WTC11 (cell line): Measurements from ENCODE around the gene PLCH2. TPM values are rescaled to one million over a fixed set of nuclear protein-coding genes. Genes with fewer than 3 reads are reported as not detected.

Experiments
- ATAC-seq: fragments of 200-7000 bp; cut with Tn5 transposase; 2 replicates; pipeline ENCODE4 v1.10.0; 2021; ENCODE audit warnings: mild to moderate bottlenecking, moderate library complexity
- CTCF ChIA-PET: fragments of 300-600 bp; sonication (Branson Sonifier 250); formaldehyde crosslinking; loops from one replicate; lab custom pipeline; 2021; ENCODE audit warnings: antibody characterized with exemption; lab: Charles Lee
- POLR2A ChIA-PET: fragments of 350-600 bp; sonication (Branson Sonifier 250); formaldehyde crosslinking; loops from one replicate; lab custom pipeline; 2021; ENCODE audit warnings: antibody characterized with exemption; lab: Charles Lee
- DNase-seq: peaks from one replicate; pipeline ENCODE4 v3.0.0; 2021; ENCODE audit warnings: low spot score
- H3K27ac Mint-ChIP-seq: 2 replicates; pipeline ENCODE4 v1.8.0; 2021; ENCODE audit warnings: mixed read lengths
- H3K27me3 Mint-ChIP-seq: 2 replicates; pipeline ENCODE4 v1.8.0; 2021; ENCODE audit warnings: low read depth, mild to moderate bottlenecking, moderate library complexity, mixed read lengths
- H3K36me3 Mint-ChIP-seq: 2 replicates; pipeline ENCODE4 v1.8.0; 2021; ENCODE audit warnings: mixed read lengths
- H3K4me1 Mint-ChIP-seq: 2 replicates; pipeline ENCODE4 v1.8.0; 2022; ENCODE audit warnings: mixed read lengths
- H3K4me3 Mint-ChIP-seq: 2 replicates; pipeline ENCODE4 v1.8.0; 2021; ENCODE audit warnings: mild to moderate bottlenecking, moderate library complexity, mixed read lengths
- H3K9me3 Mint-ChIP-seq: 2 replicates; pipeline ENCODE4 v1.8.0; 2021; ENCODE audit warnings: mixed read lengths
- AR ChIP-seq: fragments of 250-450 bp; sonication (Bioruptor Pico); IDR thresholded peaks from 2 replicates; pipeline ENCODE4 v1.9.0; 2021; ENCODE audit warnings: mild to moderate bottlenecking
- ATF1 ChIP-seq: sonication (generic); formaldehyde crosslinking; IDR thresholded peaks from 2 replicates; pipeline ENCODE4 v1.8.1; 2023; ENCODE audit warnings: mild to moderate bottlenecking, moderate library complexity, missing genetic modification reagents
- ATF6 ChIP-seq: sonication (generic); formaldehyde crosslinking; IDR thresholded peaks from 2 replicates; pipeline ENCODE4 v1.8.1; 2023; ENCODE audit warnings: mild to moderate bottlenecking, missing genetic modification reagents
- ELF4 ChIP-seq: sonication (generic); formaldehyde crosslinking; IDR thresholded peaks from 2 replicates; pipeline ENCODE4 v1.8.1; 2022; ENCODE audit warnings: low read depth, mild to moderate bottlenecking, moderate library complexity, missing genetic modification reagents
- EMX1 ChIP-seq: fragments of 250-450 bp; sonication (Bioruptor Pico); IDR thresholded peaks from 2 replicates; pipeline ENCODE4 v1.8.0; 2021; ENCODE audit warnings: mild to moderate bottlenecking
- FOXK1 ChIP-seq: sonication (generic); formaldehyde crosslinking; IDR thresholded peaks from 2 replicates; pipeline ENCODE4 v1.8.0; 2022; ENCODE audit warnings: mild to moderate bottlenecking, moderate library complexity, missing genetic modification reagents
- IRF2 ChIP-seq: sonication (generic); formaldehyde crosslinking; IDR thresholded peaks from 2 replicates; pipeline ENCODE4 v1.8.0; 2022; ENCODE audit warnings: low read depth, missing genetic modification reagents, borderline replicate concordance
- MAX ChIP-seq: sonication (generic); formaldehyde crosslinking; IDR thresholded peaks from 2 replicates; pipeline ENCODE4 v1.8.0; 2022; ENCODE audit warnings: mild to moderate bottlenecking, missing genetic modification reagents
- MLX ChIP-seq: sonication (generic); formaldehyde crosslinking; IDR thresholded peaks from 2 replicates; pipeline ENCODE4 v1.8.1; 2023; ENCODE audit warnings: mild to moderate bottlenecking, missing genetic modification reagents, moderate library complexity
- NFYB ChIP-seq: sonication (generic); formaldehyde crosslinking; conservative IDR thresholded peaks from 2 replicates; pipeline ENCODE4 v1.8.0; 2022; ENCODE audit warnings: low read depth, missing genetic modification reagents
- NR3C1 ChIP-seq: sonication (generic); formaldehyde crosslinking; conservative IDR thresholded peaks from 2 replicates; pipeline ENCODE4 v1.8.1; 2023; ENCODE audit warnings: low read depth, mild to moderate bottlenecking, missing genetic modification reagents
- RELA ChIP-seq: sonication (generic); formaldehyde crosslinking; IDR thresholded peaks from 2 replicates; pipeline ENCODE4 v1.8.1; 2022; ENCODE audit warnings: missing genetic modification reagents, mild to moderate bottlenecking, borderline replicate concordance
- TCF7 ChIP-seq: sonication (generic); formaldehyde crosslinking; IDR thresholded peaks from 2 replicates; pipeline ENCODE4 v1.8.0; 2022; ENCODE audit warnings: mild to moderate bottlenecking, low read depth, missing genetic modification reagents, moderate library complexity
- USF2 ChIP-seq: sonication (generic); formaldehyde crosslinking; IDR thresholded peaks from 2 replicates; pipeline ENCODE4 v1.8.1; 2023; ENCODE audit warnings: mild to moderate bottlenecking, missing genetic modification reagents, moderate library complexity
- ZNF121 ChIP-seq: sonication (generic); formaldehyde crosslinking; IDR thresholded peaks from 2 replicates; pipeline ENCODE4 v1.8.0; 2023; ENCODE audit warnings: missing genetic modification reagents
- ZNF232 ChIP-seq: sonication (generic); formaldehyde crosslinking; IDR thresholded peaks from 2 replicates; pipeline ENCODE4 v1.8.0; 2022; ENCODE audit warnings: mild to moderate bottlenecking, missing genetic modification reagents
- ZNF416 ChIP-seq: fragments of 250-450 bp; sonication (Bioruptor Pico); IDR thresholded peaks from 2 replicates; pipeline ENCODE4 v1.9.0; 2021; ENCODE audit warnings: mild to moderate bottlenecking, inconsistent platforms
- ZNF423 ChIP-seq: fragments of 250-450 bp; sonication (Bioruptor Pico); IDR thresholded peaks from 2 replicates; pipeline ENCODE4 v2.1.2; 2022; ENCODE audit warnings: mild to moderate bottlenecking, moderate library complexity
- total RNA-seq: library from RNA; stranded (reverse); gene quantifications from 3 replicates; pipeline ENCODE4 v1.2.3, GENCODE V29; 2021

The PLCH2 gene
- total RNA-seq, 1 experiment from 2014 or later, result 0.17 TPM

GRCh38 chr1:2501041-2501819 is 25.1 kb downstream of the PLCH2 start:
- no peak for TF ChIP-seq ELF4
- TF ChIP-seq ZNF232, result no peak
- Mint-ChIP-seq H3K36me3 (no peaks in the 10 kb centered on the region), H3K4me1 (no peaks in the 10 kb centered on the region), H3K4me3 (no peak overlapping the region), H3K27me3 (no peaks in the 10 kb centered on the region), H3K27ac (no peak overlapping the region), H3K9me3 (no peaks in the 10 kb centered on the region)
- POLR2A ChIA-PET, result interaction anchor here (0.6 kb wide), 1 partner anchor 59 kb away, joined by 3 read pairs; no protein-coding TSS in a partner anchor
- ATAC-seq (no peak), DNase-seq (no peak)
- CTCF ChIA-PET, result interaction anchor here (1.0 to 1.6 kb wide), 3 partner anchors 12 to 120 kb away, joined by 3 to 5 read pairs (median 3); partner anchors contain the start of gene PANK4

- no peak for DNase-seq
- no peak overlapping the region for H3K4me3 Mint-ChIP-seq
- H3K36me3 Mint-ChIP-seq, result no peaks in the 10 kb centered on the region
- POLR2A ChIA-PET, result interaction anchor here (0.6 kb wide), 1 partner anchor 59 kb away, joined by 3 read pairs; no protein-coding TSS in a partner anchor
- ATAC-seq, result no peak
- H3K27ac Mint-ChIP-seq, result no peak overlapping the region
- TF ChIP-seq ZNF423 (CRISPR knock-in tag), result no peak
- no peak for TF ChIP-seq ZNF121 (CRISPR knock-in tag)
- TF ChIP-seq TCF7 (CRISPR knock-in tag), result no peak
- TF ChIP-seq ATF1 (CRISPR knock-in tag), result no peak
- TF ChIP-seq AR, result no peak
- no peak for TF ChIP-seq USF2 (CRISPR knock-in tag)
- no peak for TF ChIP-seq MLX (CRISPR knock-in tag)
- no peak for TF ChIP-seq EMX1 (CRISPR knock-in tag)
- no peak for TF ChIP-seq FOXK1 (CRISPR knock-in tag)
- TF ChIP-seq ATF6 (CRISPR knock-in tag), result no peak
- no peak for TF ChIP-seq IRF2 (CRISPR knock-in tag)
- TF ChIP-seq MAX, result no peak
- TF ChIP-seq ELF4, result no peak
- no peak for TF ChIP-seq RELA (CRISPR knock-in tag)
- no peak for TF ChIP-seq NFYB (CRISPR knock-in tag)
- TF ChIP-seq ZNF416 (CRISPR knock-in tag), result no peak
- no peak for TF ChIP-seq NR3C1
- no peaks in the 10 kb centered on the region for H3K4me1 Mint-ChIP-seq
- H3K27me3 Mint-ChIP-seq, result no peaks in the 10 kb centered on the region
- CTCF ChIA-PET, result interaction anchor here (1.0 to 1.1 kb wide), 3 partner anchors 25 to 120 kb away, joined by 3 read pairs; partner anchors contain the start of gene PANK4
- H3K9me3 Mint-ChIP-seq, result no peaks in the 10 kb centered on the region
These were observed 25.7 kb downstream of the PLCH2 start for GRCh38 chr1:2501820-2502119.
